RWPE1 (cell line): Measurements from ENCODE around the gene FAM110D.

ENCODE experiments used
- CTCF ChIA-PET: fragments of 350-600 bp; sonication (Branson Sonifier 250); formaldehyde crosslinking; extraction: SDS; loops from one replicate; lab custom pipeline; 2021; lab: Yijun Ruan, JAX
- POLR2A ChIA-PET: fragments of 400-600 bp; formaldehyde crosslinking; extraction: SDS; loops from one replicate; lab custom pipeline; 2020; ENCODE audit warnings: antibody characterized with exemption; ENCODE audit not compliant: low non-redundant PET; lab: Yijun Ruan, JAX
- DNase-seq: peaks from one replicate; pipeline ENCODE4 v3.0.0; 2012; ENCODE audit warnings: low spot score
- H3K27ac ChIP-seq: fragments of 450-650 bp; 2 replicates; pipeline ENCODE4 v1.5.1; 2017
- TF ChIP-seq, protein P1 (sequence below): fragments of 450-650 bp; conservative IDR thresholded peaks from 2 replicates; pipeline ENCODE4 v1.5.1; 2017; ENCODE audit warnings: low read depth, mild to moderate bottlenecking

Gene FAM110D

GRCh38 chr1:26132128-26132833, 26.6 kb upstream of the FAM110D start:
- ChIA-PET POLR2A (no interaction called here), CTCF (interaction anchor here (0.7 kb wide), 1 partner anchor 284 kb away, joined by 5 read pairs; no protein-coding TSS in a partner anchor)
- TF ChIP-seq, protein P1, sequence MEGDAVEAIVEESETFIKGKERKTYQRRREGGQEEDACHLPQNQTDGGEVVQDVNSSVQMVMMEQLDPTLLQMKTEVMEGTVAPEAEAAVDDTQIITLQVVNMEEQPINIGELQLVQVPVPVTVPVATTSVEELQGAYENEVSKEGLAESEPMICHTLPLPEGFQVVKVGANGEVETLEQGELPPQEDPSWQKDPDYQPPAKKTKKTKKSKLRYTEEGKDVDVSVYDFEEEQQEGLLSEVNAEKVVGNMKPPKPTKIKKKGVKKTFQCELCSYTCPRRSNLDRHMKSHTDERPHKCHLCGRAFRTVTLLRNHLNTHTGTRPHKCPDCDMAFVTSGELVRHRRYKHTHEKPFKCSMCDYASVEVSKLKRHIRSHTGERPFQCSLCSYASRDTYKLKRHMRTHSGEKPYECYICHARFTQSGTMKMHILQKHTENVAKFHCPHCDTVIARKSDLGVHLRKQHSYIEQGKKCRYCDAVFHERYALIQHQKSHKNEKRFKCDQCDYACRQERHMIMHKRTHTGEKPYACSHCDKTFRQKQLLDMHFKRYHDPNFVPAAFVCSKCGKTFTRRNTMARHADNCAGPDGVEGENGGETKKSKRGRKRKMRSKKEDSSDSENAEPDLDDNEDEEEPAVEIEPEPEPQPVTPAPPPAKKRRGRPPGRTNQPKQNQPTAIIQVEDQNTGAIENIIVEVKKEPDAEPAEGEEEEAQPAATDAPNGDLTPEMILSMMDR: no peak
- H3K27ac ChIP-seq: no peak overlapping the region
- DNase-seq: no peak

- ChIA-PET CTCF (no interaction called here), POLR2A (no interaction called here)
- H3K27ac ChIP-seq: no peak overlapping the region
- no peak for DNase-seq
- TF ChIP-seq, protein P1: no peak
These were observed 26.1 kb upstream of the FAM110D start for GRCh38 chr1:26132834-26133167.

DNA sequence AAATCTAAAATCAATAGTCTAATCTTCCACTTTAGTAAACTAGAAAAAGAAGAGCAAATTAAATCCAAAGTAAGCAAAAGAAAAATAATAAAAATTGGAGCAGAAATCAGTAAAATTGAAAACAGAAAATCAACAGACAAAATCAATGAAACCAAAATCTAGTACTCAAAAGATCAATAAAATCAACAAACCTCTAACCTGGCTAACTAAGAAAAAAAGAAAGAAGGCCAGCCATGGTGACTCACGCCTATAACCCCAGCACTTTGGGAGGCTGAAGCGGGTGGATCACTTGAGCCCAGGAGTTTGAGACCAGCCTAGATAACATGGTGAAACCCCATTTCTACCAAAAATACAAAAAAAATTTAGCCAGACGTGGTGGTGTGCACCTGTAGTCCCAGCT, 24.4 kb upstream of the FAM110D start:
- POLR2A ChIA-PET: no interaction called here
- DNase-seq: no peak
- TF ChIP-seq, protein P1: no peak
- CTCF ChIA-PET: no interaction called here
- H3K27ac ChIP-seq: no peak overlapping the region

DNA sequence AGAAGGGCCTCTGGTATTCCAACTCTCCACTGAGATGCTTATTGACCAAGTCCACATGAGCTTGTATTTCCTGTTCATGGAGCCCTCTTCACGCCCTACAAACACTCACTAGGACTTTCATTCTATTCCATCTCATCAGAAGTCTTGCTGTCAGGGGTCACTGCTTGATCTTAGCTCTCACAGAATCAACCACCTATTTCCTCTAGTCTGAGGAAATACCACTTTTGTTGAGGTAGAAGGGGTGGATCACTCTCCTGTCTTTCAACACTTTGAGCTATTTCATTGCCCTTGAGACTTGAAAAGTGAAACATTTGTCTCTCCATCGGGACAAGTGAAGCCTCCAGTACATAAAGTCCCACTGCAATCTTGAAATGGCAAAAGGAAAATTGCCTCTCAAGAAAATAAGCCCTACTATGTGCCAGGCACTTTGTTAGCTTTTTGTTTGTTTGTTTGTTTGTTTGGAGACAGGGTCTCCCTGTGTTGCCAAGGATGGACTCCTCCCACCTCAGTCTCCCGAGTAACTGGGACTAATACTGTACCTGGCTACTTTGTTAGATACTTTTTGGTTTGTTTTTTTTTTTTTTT, 19.8 kb upstream of the FAM110D start:
- no peak overlapping the region for H3K27ac ChIP-seq
- TF ChIP-seq, protein P1: no peak
- no peak for DNase-seq
- POLR2A ChIA-PET: no interaction called here
- CTCF ChIA-PET: interaction anchor here (0.6 to 1.5 kb wide), 5 partner anchors 16 to 1325 kb away, joined by 3 to 6 read pairs (median 4); no protein-coding TSS in a partner anchor

DNA sequence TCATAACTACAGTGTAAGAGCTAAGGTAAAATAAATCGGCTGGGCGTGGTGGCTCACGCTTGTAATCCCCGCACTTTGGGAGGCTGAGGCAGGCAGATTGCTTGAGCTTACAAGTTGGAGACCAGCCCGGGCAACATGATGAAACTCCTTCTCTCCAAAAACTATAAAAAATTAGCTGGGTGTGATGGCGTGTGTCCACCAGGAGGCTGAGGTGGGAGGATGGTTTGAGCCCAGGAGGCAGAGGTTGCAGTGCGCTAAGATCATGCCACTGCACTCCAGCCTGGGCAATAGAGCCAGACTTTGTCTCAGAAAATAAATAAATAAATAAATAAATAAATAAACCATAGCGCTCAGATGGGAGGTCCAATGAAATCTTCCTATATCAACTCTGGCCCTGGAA, 16.7 kb upstream of the FAM110D start:
- no peak overlapping the region for H3K27ac ChIP-seq
- ChIA-PET CTCF (interaction anchor here (0.6 kb wide), 2 partner anchors 96 to 105 kb away, joined by 3 to 4 read pairs; partner anchors contain the start of gene SLC30A2), POLR2A (no interaction called here)
- no peak for DNase-seq
- TF ChIP-seq, protein P1: no peak

GRCh38 chr1:26145041-26145959, 13.6 kb upstream of the FAM110D start:
- TF ChIP-seq, protein P1: peak; percentile 76
- POLR2A ChIA-PET: interaction anchor here (0.8 kb wide), 1 partner anchor 109 kb away, joined by 3 read pairs; no protein-coding TSS in a partner anchor
- H3K27ac ChIP-seq: no peak overlapping the region
- CTCF ChIA-PET: interaction anchor here (0.6 to 2.8 kb wide), 28 partner anchors 10 to 459 kb away, joined by 3 to 41 read pairs (median 4); partner anchors contain the start of genes CEP85, PDIK1L, SLC30A2 and ZNF593
- peak; percentile 80 for DNase-seq
